Measurements from ENCODE around the gene FBXO2. TPM values are rescaled to one million over a fixed set of nuclear protein-coding genes. Genes with fewer than 3 reads are reported as not detected.
A peak's percentile ranks its signal among the peaks of the same experiment; 100 is the strongest.

The FBXO2 gene
- total RNA-seq, 1 experiment from 2014 or later: 3.6 TPM

GRCh38 chr1:11685210-11685752 lies 31.1 kb upstream of the FBXO2 start:
- in situ Hi-C loops (cut with HindIII; ENCODE audit: low pct_unique_long_range_greater_than_20kb, low sequenced_read_pairs): no loop called here
- DNase-seq (ENCODE audit: low read depth): no peak

DNA sequence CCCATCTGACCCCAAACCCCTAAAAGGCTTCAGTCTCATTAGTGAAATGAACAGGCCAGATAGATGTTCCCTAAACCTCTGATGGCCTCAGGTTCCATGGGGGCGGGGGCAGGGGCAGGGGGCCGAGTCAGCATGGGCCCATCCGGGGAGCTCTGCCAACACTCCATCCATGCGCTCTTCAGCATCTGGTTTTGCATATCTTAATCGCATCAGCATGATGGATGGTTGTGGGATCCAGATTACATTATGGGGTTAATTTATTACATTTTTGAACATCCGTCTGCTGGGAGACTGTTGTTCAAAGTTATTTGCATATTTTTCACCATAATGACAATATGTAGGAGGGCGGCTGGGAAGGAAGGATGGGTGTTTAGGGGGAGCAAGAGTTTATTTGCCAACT lies 29.8 kb upstream of the FBXO2 start:
- in situ Hi-C loops (cut with HindIII; ENCODE audit: low pct_unique_long_range_greater_than_20kb, low sequenced_read_pairs): no loop called here
- no peak for DNase-seq (ENCODE audit: low read depth)

GRCh38 chr1:11682799-11683198 lies 28.6 kb upstream of the FBXO2 start:
- no peak for DNase-seq (ENCODE audit: low read depth)
- in situ Hi-C loops (cut with HindIII; ENCODE audit: low pct_unique_long_range_greater_than_20kb, low sequenced_read_pairs): no loop called here

DNA sequence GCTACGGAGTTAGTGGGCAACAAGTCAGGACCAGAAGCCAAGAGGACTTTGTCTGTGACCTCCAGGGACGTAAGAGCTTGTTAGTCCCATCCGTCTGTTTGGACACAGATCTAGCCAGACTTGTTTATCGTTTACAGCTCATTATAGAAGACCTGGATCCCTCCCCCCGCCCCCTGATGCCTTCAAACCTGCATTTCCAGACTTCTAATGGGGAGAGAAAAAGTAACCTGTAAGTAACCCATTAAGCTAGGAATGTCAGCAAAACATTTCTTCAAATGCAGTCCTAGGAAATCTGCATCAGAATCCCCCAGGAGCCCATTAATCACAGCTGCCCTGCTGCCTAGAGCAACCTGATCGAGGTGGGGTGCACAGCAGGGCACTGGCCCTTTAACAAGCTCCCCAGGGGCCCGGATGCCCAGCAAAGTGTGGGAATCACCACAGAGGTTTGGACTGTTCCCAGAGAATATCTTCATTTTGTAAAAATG lies 28.1 kb upstream of the FBXO2 start:
- in situ Hi-C loops (cut with HindIII; ENCODE audit: low pct_unique_long_range_greater_than_20kb, low sequenced_read_pairs): no loop called here
- DNase-seq (ENCODE audit: low read depth): no peak

GRCh38 chr1:11681071-11681771 lies 27.0 kb upstream of the FBXO2 start, which contains the start of gene MAD2L2:
MAD2L2 (minus strand) TSS chr1:11681148; CDS start chr1:11680601, 547 bp downstream.
- DNase-seq (ENCODE audit: low read depth): peak; percentile 66
- in situ Hi-C loops (cut with HindIII; ENCODE audit: low pct_unique_long_range_greater_than_20kb, low sequenced_read_pairs): no loop called here

DNA sequence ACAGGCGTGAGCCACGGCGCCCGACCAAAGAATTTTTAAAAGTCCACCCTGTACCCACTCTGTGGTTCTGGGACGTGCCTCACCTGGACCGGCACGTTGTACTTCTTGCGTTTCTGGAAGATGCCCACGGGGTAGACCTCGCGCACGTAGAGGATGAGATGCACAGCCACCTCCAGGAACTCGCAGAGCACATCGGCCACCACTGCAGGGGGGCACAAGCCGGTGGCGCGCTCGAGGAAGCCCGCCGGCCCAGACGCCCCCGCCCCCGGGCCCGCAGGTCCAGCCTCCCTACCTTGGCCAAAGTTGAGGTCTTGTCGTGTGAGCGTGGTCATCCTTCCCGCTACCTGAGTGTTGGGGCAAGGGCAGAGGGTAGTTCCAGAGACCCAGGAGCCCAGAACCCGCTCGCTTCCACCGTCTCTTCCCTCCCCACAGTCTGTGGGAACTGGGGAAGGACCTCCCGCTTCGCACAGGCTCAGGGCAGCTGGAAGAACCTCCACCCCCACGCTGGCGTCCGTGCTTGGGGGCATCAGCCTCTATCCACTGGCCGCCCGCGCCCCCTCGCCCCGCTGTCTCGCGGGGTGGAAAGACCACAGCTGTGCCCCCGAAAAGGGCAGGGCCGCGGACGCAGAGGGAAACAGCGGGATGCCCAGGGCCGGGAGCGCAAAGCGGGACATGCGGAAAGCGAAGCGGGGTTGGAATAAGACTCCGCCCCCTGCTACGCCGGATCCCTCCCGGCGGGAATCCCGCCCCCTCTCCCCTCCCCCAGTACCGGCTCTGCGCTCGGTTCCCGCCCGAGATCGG lies 26.2 kb upstream of the FBXO2 start:
- in situ Hi-C loops (cut with HindIII; ENCODE audit: low pct_unique_long_range_greater_than_20kb, low sequenced_read_pairs): no loop called here
- DNase-seq (ENCODE audit: low read depth): peak; percentile 44

DNA sequence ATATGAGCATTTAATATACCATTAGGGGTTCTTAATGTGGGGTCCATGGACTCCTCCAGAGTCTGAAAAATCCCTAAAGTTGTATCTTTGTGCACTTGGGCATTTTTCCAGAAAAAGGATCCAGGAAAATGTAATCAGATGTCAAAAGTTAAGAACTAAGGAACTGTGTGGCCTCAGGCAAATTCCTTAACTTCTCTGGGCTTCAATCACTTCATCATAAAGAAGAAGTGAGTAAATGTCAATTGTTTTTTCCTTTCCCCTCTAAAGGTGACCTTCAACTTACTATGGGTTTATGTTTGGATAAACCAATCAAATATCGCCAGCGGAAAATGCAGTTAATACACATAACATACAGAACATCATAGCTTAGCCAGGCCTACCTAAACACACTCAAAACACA lies 24.2 kb upstream of the FBXO2 start:
- no peak for DNase-seq (ENCODE audit: low read depth)
- in situ Hi-C loops (cut with HindIII; ENCODE audit: low pct_unique_long_range_greater_than_20kb, low sequenced_read_pairs): no loop called here

DNA sequence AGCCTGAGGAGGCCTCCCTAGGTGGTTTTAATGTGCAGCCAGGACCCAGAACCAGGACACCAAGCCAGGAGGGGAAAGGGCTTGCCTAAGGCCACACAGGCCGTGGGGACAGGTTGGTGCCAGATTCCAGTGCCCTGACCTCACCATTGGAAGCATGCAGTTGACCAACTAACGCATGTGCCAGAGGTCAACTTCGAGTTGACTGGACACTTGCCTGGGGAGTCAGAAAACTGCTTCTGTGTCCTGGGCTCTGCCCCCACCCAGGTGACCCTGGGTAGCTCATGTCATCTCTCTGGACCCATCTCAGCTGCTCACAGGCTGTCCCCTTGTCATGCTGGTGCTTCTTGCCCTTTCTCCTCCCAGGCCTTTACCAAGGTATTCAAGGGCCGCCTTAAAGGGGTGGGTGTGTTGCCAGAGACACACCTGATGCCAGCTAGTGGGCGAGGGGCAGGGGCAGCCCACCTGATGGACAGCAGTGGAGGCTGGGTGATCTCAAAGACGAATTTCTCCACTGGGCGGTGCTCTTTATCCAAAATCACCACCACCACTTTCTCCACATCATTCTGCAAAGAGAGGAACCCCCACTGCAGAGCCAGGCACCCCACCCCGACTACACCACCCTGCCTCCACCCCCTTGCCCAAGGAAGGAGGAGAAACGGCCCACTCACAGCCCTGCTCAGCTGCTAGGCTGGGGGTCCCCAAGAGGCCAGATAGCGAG lies 22.3 kb upstream of the FBXO2 start:
- DNase-seq (ENCODE audit: low read depth): no peak
- in situ Hi-C loops (cut with HindIII; ENCODE audit: low pct_unique_long_range_greater_than_20kb, low sequenced_read_pairs): no loop called here

- in situ Hi-C loops (cut with HindIII; ENCODE audit: low pct_unique_long_range_greater_than_20kb, low sequenced_read_pairs): no loop called here
Measured at GRCh38 chr1:11675325-11675724, 21.1 kb upstream of the FBXO2 start.

GRCh38 chr1:11674488-11674887 lies 20.3 kb upstream of the FBXO2 start:
- in situ Hi-C loops (cut with HindIII; ENCODE audit: low pct_unique_long_range_greater_than_20kb, low sequenced_read_pairs): no loop called here
- no peak for DNase-seq (ENCODE audit: low read depth)

More at GRCh38 chr1:11675325-11675724, 21.1 kb upstream of the FBXO2 start:
- DNase-seq (ENCODE audit: low read depth): no peak

DNA sequence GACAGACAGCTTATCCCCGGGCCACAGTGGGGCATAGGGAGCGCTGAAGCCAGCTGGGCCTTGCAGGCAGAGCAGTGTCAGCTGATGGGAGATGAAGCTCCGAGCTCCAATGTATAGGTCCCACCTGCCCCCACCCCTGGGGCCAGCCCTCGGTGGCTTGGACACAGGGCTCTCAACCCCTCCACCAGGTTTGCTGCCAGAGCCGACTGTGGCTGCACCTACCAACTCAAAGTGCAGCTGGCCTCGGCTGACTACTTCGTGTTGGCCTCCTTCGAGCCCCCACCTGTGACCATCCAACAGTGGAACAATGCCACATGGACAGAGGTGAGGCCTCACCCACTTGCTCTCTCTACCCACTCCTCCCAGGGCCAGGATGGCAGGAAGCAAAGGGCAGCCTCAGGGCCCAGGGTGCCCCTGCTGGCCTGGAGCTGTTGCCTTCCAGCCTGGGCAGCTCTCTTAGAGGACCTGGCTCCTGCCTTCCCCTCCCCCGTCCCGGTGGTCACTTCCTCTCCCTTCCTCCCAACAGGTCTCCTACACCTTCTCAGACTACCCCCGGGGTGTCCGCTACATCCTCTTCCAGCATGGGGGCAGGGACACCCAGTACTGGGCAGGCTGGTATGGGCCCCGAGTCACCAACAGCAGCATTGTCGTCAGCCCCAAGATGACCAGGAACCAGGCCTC lies 19.0 kb upstream of the FBXO2 start:
- DNase-seq (ENCODE audit: low read depth): no peak
- in situ Hi-C loops (cut with HindIII; ENCODE audit: low pct_unique_long_range_greater_than_20kb, low sequenced_read_pairs): no loop called here

- DNase-seq (ENCODE audit: low read depth): no peak
- in situ Hi-C loops (cut with HindIII; ENCODE audit: low pct_unique_long_range_greater_than_20kb, low sequenced_read_pairs): no loop called here
Measured at GRCh38 chr1:11671544-11672286, 17.5 kb upstream of the FBXO2 start.

DNA sequence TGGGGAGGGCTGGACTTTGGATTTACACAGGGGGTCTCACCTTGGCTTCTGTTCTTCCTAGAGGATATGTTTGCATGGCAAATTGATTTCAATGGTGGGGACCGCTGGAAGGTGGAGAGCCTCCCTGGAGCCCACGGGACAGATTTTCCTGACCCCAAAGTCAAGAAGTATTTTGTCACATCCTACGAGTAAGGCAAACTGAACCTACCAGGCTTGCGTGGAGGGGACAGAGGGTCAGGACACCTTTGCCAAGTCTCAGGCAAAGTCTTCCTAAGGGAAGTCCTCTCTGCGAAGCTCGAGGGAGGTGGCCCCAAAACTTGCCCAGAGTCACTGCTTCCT lies 16.9 kb upstream of the FBXO2 start:
- in situ Hi-C loops (cut with HindIII; ENCODE audit: low pct_unique_long_range_greater_than_20kb, low sequenced_read_pairs): no loop called here
- DNase-seq (ENCODE audit: low read depth): no peak

GRCh38 chr1:11670747-11671146 lies 16.5 kb upstream of the FBXO2 start:
- in situ Hi-C loops (cut with HindIII; ENCODE audit: low pct_unique_long_range_greater_than_20kb, low sequenced_read_pairs): no loop called here

GRCh38 chr1:11668516-11668915 lies 14.3 kb upstream of the FBXO2 start:
- in situ Hi-C loops (cut with HindIII; ENCODE audit: low pct_unique_long_range_greater_than_20kb, low sequenced_read_pairs): no loop called here
- DNase-seq (ENCODE audit: low read depth): no peak

More at GRCh38 chr1:11670747-11671146, 16.5 kb upstream of the FBXO2 start:
- no peak for DNase-seq (ENCODE audit: low read depth)

- DNase-seq (ENCODE audit: low read depth): peak; percentile 34
- in situ Hi-C loops (cut with HindIII; ENCODE audit: low pct_unique_long_range_greater_than_20kb, low sequenced_read_pairs): no loop called here
Measured at GRCh38 chr1:11664336-11665065, 10.3 kb upstream of the FBXO2 start.

DNA sequence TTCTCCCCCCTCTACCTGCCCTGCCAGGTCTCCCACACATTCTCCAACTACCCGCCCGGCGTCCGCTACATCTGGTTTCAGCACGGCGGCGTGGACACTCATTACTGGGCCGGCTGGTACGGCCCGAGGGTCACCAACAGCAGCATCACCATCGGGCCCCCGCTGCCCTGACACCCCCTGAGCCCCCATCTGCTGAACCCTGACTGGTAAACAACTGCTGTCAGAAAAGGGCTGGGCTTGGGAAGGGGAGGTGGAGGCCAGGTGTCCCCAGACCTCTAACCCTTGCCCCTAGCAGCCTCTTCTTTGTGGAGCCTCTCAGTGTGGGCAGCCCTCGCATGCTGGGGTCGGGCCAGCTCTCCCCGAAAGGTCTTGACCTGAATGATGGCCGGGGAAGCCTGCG lies 6.9 kb upstream of the FBXO2 start:
- no peak for DNase-seq (ENCODE audit: low read depth)

More for the DNA sequence above, 6.9 kb upstream of the FBXO2 start:
- in situ Hi-C loops (cut with HindIII; ENCODE audit: low pct_unique_long_range_greater_than_20kb, low sequenced_read_pairs): no loop called here

All from Caki2 (cell line).